Midbrain (tissue), 1 donor: ENCODE data around the gene ZNHIT2.
"Not testable (repeated sequence)": the region's sequence is repeated elsewhere in the genome, so short reads cannot be mapped to it uniquely, and the experiment has no call there.

Experiments used
- DNase-seq: peaks from one replicate; lab custom pipeline; 2025; lab: John Stamatoyannopoulos, UW

ZNHIT2 gene

GRCh38 chr11:65119670-65119995 lies 2.1 kb upstream of the ZNHIT2 start:
- DNase-seq = no peak

- DNase-seq = not testable (repeated sequence)
Observed at GRCh38 chr11:65118891-65119669, 1.6 kb upstream of the ZNHIT2 start.

GRCh38 chr11:65118097-65118837 lies 766 bp upstream of the ZNHIT2 start:
- no peak for DNase-seq

GRCh38 chr11:65116370-65117205 lies 913 bp downstream of the ZNHIT2 start:
- peak; percentile 14 for DNase-seq

GRCh38 chr11:65115361-65116082 lies 2.0 kb downstream of the ZNHIT2 start:
- DNase-seq = no peak

- DNase-seq = no peak
Observed at GRCh38 chr11:65114538-65115171, 2.8 kb downstream of the ZNHIT2 start.

GRCh38 chr11:65113839-65114238 lies 3.7 kb downstream of the ZNHIT2 start:
- DNase-seq = no peak

GRCh38 chr11:65113361-65113756 lies 4.1 kb downstream of the ZNHIT2 start:
- no peak for DNase-seq

- DNase-seq = peak; percentile 46
Observed at GRCh38 chr11:65112546-65113360, 4.7 kb downstream of the ZNHIT2 start.

GRCh38 chr11:65111744-65112545 lies 5.6 kb downstream of the ZNHIT2 start, which contains the start of gene TM7SF2:
Gene TM7SF2 (plus strand): TSS chr11:65111872. CDS start chr11:65112016, 144 bp downstream.
- DNase-seq = peak; percentile 98

- no peak for DNase-seq
Observed at GRCh38 chr11:65111159-65111743, 6.2 kb downstream of the ZNHIT2 start.

- DNase-seq = peak; percentile 89
Observed at GRCh38 chr11:65110354-65110861, 7.1 kb downstream of the ZNHIT2 start.

- no peak for DNase-seq
Observed at GRCh38 chr11:65109231-65110198, 8.0 kb downstream of the ZNHIT2 start.

GRCh38 chr11:65108469-65109123 lies 8.9 kb downstream of the ZNHIT2 start:
- DNase-seq = no peak

- DNase-seq = no peak
Observed at GRCh38 chr11:65107751-65108468, 9.6 kb downstream of the ZNHIT2 start.

- no peak for DNase-seq
Observed at GRCh38 chr11:65107078-65107477, 10.4 kb downstream of the ZNHIT2 start.
